Measurements from ENCODE around the gene KANK3.

- TF ChIP-seq POLR2A (IDR thresholded peaks at IDR 0.05; ENCODE audit: low read length) (no peak), GATA1 (IDR thresholded peaks at IDR 0.05; ENCODE audit: low read depth, low read length) (no peak)
These were observed 11.7 kb downstream of the KANK3 start for GRCh38 chr19:8331263-8331845.

All from erythroblast (primary cell).